ENCODE data around the gene GP9.
"Not testable (repeated sequence)": the region's sequence is repeated elsewhere in the genome, so short reads cannot be mapped to it uniquely, and the experiment has no call there.

GP9 gene

GRCh38 chr3:129106866-129107565 is 46.4 kb downstream of the GP9 start:
- TF ChIP-seq, protein P1, sequence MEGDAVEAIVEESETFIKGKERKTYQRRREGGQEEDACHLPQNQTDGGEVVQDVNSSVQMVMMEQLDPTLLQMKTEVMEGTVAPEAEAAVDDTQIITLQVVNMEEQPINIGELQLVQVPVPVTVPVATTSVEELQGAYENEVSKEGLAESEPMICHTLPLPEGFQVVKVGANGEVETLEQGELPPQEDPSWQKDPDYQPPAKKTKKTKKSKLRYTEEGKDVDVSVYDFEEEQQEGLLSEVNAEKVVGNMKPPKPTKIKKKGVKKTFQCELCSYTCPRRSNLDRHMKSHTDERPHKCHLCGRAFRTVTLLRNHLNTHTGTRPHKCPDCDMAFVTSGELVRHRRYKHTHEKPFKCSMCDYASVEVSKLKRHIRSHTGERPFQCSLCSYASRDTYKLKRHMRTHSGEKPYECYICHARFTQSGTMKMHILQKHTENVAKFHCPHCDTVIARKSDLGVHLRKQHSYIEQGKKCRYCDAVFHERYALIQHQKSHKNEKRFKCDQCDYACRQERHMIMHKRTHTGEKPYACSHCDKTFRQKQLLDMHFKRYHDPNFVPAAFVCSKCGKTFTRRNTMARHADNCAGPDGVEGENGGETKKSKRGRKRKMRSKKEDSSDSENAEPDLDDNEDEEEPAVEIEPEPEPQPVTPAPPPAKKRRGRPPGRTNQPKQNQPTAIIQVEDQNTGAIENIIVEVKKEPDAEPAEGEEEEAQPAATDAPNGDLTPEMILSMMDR (IDR thresholded peaks at IDR 0.05): no peak
- TF ChIP-seq ZFX (IDR thresholded peaks at IDR 0.05; ENCODE audit: borderline replicate concordance): no peak
- H3K27ac ChIP-seq: no peak overlapping the region

GRCh38 chr3:129107793-129108192 is 47.2 kb downstream of the GP9 start:
- no peak for TF ChIP-seq ZFX (IDR thresholded peaks at IDR 0.05; ENCODE audit: borderline replicate concordance)
- TF ChIP-seq, protein P1 (IDR thresholded peaks at IDR 0.05): no peak
- H3K27ac ChIP-seq: no peak overlapping the region

- H3K27ac ChIP-seq: not testable (repeated sequence)
Observed at GRCh38 chr3:129111076-129111780, 50.6 kb downstream of the GP9 start.

All from 22Rv1 (cell line).